LHCN-M2 (cell line): Measurements from ENCODE around the gene COPS4. TPM values are rescaled to one million over a fixed set of nuclear protein-coding genes. Genes with fewer than 3 reads are reported as not detected.
A peak's percentile ranks its signal among the peaks of the same experiment; 100 is the strongest.
"Not testable (repeated sequence)": the region's sequence is repeated elsewhere in the genome, so short reads cannot be mapped to it uniquely, and the experiment has no call there.

Source experiments
- DNase-seq: peaks from one replicate; pipeline ENCODE4 v3.0.0-alpha.2; 2012; ENCODE audit warnings: low read depth
- total RNA-seq: library from RNA; depleted of rRNA; stranded (reverse); fragments of >200 nt; gene quantifications from 2 replicates; pipeline ENCODE4 v1.2.3, GENCODE V29; 2014

The COPS4 gene
- total RNA-seq, 1 experiment from 2014 or later: 65.0 TPM

- not testable (repeated sequence) for DNase-seq
These were observed 11.4 kb upstream of the COPS4 start for GRCh38 chr4:83023599-83023998.

DNA sequence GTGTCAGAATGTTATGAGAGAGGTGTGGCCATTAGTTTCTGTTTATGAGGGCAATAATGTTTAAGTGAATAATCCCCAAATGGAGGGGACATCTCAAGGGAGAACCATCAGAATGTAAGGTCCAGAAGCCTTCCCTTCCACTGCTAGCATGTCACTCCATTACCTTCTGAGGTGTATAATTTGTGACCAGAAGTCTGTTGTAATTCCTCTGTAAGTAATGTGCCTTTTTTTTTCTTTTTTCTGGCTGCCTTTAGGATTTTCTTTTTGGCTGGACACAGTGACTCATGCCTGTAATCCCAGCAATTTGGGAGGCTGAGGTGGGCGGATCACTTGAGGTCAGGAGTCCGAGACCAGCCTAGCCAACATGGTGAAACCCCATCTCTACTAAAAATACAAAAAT is 10.8 kb upstream of the COPS4 start:
- peak; percentile 19 for DNase-seq

DNA sequence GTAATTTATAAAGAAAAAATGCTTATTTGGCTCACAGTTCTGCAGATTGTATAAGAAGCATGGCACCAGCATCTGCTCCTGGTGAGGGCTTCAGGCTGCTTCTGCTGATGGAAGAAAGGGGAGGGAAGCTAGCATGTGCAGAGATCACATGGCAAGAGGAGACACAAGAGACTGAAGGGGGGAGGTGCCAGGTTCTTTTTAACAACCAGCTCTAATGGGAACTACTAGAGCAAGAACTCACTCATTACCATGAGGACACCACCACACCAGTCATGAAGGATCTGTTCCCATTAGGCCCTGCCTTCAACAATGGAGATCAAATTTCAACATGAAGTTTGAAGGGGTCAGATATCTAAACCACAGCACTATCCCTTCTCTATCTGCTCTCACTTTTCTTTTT is 9.4 kb upstream of the COPS4 start:
- DNase-seq: no peak

DNA sequence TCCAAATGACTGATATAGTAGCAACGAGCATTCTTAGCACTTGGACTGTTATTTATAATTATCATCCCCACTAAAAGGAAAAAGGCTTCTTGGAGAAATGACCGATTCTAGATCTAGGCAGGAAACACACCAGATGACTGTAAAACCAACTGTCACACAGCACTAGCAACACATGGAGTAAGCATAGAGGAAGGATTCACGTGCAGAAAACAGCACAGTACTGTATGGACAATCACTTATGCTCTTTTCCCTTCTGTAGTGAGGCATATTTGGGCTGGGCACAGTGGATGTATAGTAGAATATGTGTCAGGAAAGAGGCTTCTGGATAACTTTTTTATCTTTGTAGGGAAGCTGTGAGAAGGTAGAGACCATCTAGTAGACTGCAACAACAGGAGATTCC is 6.0 kb upstream of the COPS4 start:
- DNase-seq: no peak

DNA sequence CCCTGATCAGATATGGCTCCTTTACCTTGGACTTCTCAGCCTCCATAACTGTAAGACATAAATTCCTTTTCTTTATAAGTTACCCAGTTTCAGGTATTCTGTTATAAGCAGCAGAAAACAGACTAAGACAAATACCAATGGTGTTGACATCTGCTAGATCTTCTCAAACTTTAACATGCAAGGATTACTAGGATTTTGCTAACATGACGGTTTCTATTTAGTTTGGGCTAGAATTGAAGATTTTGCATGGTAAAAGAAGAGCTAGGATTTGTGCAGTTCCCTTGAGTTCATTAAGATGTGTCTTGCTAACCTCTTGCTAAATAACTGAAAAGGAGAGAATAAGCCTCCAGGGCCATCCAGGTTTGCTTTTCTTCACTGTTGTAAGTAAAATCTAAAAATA is 5.3 kb upstream of the COPS4 start:
- no peak for DNase-seq

- no peak for DNase-seq
These were observed 2.1 kb downstream of the COPS4 start for GRCh38 chr4:83036991-83037665.

DNA sequence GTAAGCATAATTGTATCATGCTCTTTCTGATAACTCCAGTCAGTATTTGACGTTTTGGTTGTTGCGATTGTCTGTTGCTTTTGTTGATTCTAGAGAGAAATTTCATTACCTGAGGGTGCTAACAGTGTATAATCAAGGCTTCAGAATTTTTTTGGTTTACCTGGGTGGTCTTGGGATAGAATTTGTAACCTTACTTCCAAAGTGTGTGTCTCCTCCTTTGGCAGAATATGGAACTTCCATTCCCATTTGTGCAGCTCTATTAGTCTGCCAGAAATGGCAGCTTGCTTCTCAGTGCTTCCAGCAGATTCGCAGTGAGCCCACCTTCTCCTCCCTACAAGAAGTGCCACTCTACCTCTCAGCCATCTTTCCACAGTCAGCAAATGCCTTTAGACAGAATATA is 5.3 kb downstream of the COPS4 start:
- DNase-seq: no peak

GRCh38 chr4:83043157-83043556 is 8.2 kb downstream of the COPS4 start:
- DNase-seq: not testable (repeated sequence)

DNA sequence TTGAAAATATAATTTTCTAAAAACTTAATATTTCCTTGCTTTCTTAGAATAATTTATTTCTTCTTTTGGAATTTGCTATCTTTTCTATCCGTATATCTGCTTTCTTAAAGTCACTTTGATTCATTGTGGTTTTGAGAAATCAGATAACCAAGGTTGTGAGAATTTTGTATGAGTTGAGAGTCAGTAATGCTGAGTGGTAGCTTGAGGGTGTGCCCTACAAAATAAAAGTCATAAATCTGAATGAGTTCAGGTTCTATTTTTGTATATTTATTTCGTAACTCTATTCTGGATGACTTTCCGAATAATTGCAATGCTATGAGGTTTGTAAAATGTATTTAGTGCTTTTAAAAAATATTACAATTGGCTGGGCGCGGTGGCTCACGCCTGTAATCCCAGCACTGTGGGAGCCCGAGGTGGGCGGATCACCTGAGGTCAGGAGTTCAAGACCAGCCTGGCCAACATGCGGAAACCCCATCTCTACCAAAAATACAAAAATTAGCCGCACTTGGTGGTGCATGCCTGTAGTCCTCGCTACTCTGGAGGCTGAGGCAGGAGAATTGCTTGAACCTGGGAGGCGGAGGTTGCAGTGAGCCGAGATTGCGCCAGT is 8.9 kb downstream of the COPS4 start:
- peak; percentile 57 for DNase-seq

- DNase-seq: no peak
These were observed 11.9 kb downstream of the COPS4 start for GRCh38 chr4:83046693-83047473.

DNA sequence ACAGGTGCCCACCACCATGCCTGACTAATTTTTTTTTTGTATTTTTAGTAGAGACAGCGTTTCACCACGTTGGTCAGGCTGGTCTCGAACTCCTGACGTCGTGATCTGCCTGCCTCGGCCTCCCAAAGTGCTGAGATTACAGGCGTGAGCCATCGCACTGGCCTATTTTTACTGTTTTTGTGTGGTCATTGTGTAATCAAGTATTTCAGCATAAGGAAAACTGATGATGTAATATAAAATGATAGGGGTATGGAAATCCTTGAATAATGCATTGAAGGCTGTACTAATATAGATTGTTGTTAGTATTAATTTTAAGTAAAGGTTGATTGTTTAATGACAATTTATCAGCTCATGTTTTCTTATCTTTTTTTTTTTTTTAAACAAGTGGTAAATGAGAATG is 13.8 kb downstream of the COPS4 start:
- not testable (repeated sequence) for DNase-seq

- peak; percentile 18 for DNase-seq
These were observed 19.9 kb downstream of the COPS4 start for GRCh38 chr4:83054928-83055327.

- no peak for DNase-seq
These were observed 27.8 kb downstream of the COPS4 start for GRCh38 chr4:83062739-83063138.

DNA sequence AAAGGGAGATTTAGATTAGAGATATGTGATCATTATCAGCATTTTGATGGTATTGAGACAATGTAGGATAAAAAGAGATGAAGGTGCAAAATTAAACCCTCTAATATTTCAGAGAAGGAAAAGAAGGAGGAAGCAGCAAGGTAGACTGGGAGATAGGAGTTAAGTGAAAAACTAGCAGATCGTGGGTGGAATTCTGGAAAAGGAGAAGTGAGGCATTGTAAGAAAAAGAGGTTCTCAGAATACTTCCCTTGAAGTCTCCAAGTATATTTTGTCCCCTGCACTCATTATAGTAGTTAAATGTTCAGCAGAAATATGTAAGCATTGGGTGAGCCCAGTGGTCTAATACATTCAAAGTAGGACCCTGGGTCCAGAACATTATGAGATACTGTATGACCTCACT is 30.3 kb downstream of the COPS4 start:
- DNase-seq: no peak

GRCh38 chr4:83067058-83067639 is 32.2 kb downstream of the COPS4 start:
- peak; percentile 15 for DNase-seq

GRCh38 chr4:83071116-83071515 is 36.1 kb downstream of the COPS4 start:
- peak; percentile 35 for DNase-seq

GRCh38 chr4:83074086-83074704 is 39.2 kb downstream of the COPS4 start:
- peak; percentile 84 for DNase-seq

- DNase-seq: peak; percentile 53
These were observed 39.8 kb downstream of the COPS4 start for GRCh38 chr4:83074783-83075182.

DNA sequence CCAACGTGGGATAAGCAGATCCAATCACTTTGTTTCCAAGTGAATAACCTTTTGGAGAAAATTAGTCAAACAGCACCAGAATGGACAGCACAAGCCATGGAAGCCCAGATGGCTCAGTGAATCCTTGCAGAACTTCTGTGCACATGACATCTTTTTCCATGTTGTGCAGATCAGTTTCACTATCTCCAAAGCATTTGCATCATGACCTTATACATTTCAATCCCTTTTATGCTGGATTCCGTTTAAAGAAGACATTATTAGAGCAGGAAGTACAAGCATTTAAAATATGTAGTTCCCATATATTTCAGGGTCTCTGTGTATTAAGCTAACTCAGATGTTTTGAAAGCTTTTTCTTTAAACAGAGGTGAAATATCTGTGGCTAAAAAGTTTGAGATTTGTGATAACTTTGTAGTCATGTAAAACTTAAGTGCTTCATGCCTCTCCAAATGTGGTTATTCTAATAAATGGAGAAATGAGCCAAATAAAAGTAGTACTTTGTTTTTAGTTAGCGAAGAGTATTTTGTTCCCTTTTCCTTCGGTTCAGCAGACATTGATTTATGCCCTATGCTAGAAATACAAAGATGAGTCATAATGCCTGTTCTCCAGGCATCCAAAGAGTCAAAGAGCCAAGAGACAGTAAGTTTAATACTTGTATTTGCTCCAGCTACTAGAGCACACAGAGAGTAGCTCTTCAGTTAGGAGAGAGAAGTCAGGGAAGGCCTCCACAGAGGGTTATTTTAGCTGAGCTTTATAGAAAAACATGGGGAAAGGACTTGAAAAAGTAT is 40.5 kb downstream of the COPS4 start:
- DNase-seq: peak; percentile 67

DNA sequence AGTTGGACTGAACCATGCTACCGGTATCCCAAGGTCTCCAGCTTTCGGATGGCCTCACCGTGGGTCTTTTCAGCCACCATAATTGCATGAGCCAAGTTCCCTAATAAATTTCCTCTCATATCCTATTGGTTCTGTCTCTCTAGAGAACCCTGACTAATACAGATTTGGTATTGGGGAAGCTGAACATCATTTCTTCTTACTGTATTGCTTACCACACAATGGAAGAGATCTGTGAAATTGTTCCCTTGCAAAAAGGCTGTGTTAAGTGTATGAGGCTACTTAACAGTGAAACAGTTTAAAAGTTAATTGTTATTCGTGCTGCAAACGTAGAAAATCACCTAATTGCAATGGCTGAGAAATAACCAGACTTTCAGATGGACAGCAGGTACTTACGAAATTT is 45.6 kb downstream of the COPS4 start:
- DNase-seq: no peak

DNA sequence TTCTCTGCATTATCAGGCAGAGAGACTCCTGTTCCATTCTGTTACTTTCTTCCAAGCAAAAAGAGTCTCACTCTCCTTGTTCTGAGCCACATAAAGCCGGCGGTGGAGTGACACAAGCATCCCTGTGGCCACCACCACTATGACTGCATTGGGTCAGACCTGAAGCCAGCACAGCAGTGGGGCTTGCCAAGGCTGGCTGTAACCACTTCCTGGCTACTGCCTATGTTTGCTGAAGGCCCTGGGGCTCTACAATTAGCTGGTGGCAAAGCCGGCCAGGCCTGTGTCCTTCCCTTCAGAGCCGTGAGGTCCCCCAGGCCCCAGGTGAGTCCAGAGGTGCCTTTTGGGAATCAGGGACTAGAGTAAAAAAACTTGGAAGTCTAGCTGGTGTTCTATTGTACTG is 47.8 kb downstream of the COPS4 start:
- DNase-seq: no peak
